GM23338 (cell line): ENCODE results near the gene HTR1D.

Experiments used
- CREB1 ChIP-seq: fragments of 250-450 bp; sonication (Bioruptor Pico); IDR thresholded peaks from 2 replicates; pipeline ENCODE4 v1.5.0; 2020; ENCODE audit warnings: low read depth, mild to moderate bottlenecking, moderate library complexity
- EZH2 ChIP-seq: fragments of 200-600 bp; sonication (generic); IDR thresholded peaks from one replicate; pipeline ENCODE4 v1.8.0; 2017; ENCODE audit warnings: antibody characterized with exemption, mild to moderate bottlenecking, low read depth; ENCODE audit not compliant: unreplicated experiment
- EZH2phosphoT487 ChIP-seq: fragments of 200-600 bp; sonication (generic); IDR thresholded peaks from one replicate; pipeline ENCODE4 v1.8.1; 2018; ENCODE audit warnings: antibody characterized with exemption; ENCODE audit not compliant: unreplicated experiment
- JUNB ChIP-seq: IDR thresholded peaks from one replicate; pipeline ENCODE4 v1.6.1; 2016; ENCODE audit warnings: antibody characterized with exemption; ENCODE audit not compliant: unreplicated experiment
- POLR2AphosphoS5 ChIP-seq: IDR thresholded peaks from 2 replicates; pipeline ENCODE4 v1.6.1; 2016; ENCODE audit warnings: antibody characterized with exemption, low read depth
- STAT1 ChIP-seq: IDR thresholded peaks from one replicate; pipeline ENCODE4 v1.6.1; 2016; ENCODE audit warnings: antibody characterized with exemption; ENCODE audit not compliant: unreplicated experiment
- ZNF331 ChIP-seq: fragments of 250-450 bp; sonication (Bioruptor Pico); IDR thresholded peaks from 2 replicates; pipeline ENCODE4 v1.5.0; 2020; ENCODE audit warnings: low read depth, mild to moderate bottlenecking, moderate library complexity
- TF ChIP-seq, protein P1 (sequence below): IDR thresholded peaks from one replicate; pipeline ENCODE4 v1.6.1; 2018; ENCODE audit warnings: antibody characterized with exemption; ENCODE audit not compliant: unreplicated experiment
- TF ChIP-seq, protein P2 (sequence below), 2 experiments: fragments of 200-600 bp in 1 of 2; sonication (generic) in 1 of 2; conservative IDR thresholded peaks; 2 replicates each; pipeline versions ENCODE4 v1.5.1 to v1.6.1; 2016 to 2017; ENCODE audit warnings: antibody characterized with exemption in 2 of 2, low read depth in 2 of 2, mild to moderate bottlenecking in 2 of 2, moderate library complexity in 1 of 2
- TF ChIP-seq, protein P3 (sequence below): fragments of 250-450 bp; sonication (Bioruptor Pico); IDR thresholded peaks from 2 replicates; pipeline ENCODE4 v1.5.0; 2020; ENCODE audit warnings: mild to moderate bottlenecking, moderate library complexity

DNA sequence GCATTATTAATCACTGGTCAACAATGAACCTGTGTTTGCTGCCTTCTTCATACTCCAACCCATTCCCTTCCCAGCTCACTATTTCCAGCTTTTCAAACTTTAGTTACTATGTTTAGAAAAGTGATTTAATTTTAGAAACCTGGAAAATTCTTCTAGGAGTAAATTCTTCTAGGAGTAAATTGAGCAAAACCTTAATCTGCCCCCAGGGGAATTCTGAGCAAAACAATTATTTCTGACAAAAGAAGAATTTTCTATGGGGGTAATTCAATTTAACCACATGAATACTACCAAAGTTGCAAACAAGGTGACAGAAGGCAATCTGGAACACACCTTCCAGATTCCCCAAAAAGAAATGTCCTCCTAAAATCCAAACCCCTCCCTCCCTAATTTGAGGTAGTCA is 50.4 kb downstream of the HTR1D start:
- TF ChIP-seq EZH2phosphoT487 (no peak), POLR2AphosphoS5 (no peak), CREB1 (CRISPR knock-in tag) (no peak), ZNF331 (no peak), EZH2 (no peak), JUNB (no peak), STAT1 (no peak)
- TF ChIP-seq, protein P1, sequence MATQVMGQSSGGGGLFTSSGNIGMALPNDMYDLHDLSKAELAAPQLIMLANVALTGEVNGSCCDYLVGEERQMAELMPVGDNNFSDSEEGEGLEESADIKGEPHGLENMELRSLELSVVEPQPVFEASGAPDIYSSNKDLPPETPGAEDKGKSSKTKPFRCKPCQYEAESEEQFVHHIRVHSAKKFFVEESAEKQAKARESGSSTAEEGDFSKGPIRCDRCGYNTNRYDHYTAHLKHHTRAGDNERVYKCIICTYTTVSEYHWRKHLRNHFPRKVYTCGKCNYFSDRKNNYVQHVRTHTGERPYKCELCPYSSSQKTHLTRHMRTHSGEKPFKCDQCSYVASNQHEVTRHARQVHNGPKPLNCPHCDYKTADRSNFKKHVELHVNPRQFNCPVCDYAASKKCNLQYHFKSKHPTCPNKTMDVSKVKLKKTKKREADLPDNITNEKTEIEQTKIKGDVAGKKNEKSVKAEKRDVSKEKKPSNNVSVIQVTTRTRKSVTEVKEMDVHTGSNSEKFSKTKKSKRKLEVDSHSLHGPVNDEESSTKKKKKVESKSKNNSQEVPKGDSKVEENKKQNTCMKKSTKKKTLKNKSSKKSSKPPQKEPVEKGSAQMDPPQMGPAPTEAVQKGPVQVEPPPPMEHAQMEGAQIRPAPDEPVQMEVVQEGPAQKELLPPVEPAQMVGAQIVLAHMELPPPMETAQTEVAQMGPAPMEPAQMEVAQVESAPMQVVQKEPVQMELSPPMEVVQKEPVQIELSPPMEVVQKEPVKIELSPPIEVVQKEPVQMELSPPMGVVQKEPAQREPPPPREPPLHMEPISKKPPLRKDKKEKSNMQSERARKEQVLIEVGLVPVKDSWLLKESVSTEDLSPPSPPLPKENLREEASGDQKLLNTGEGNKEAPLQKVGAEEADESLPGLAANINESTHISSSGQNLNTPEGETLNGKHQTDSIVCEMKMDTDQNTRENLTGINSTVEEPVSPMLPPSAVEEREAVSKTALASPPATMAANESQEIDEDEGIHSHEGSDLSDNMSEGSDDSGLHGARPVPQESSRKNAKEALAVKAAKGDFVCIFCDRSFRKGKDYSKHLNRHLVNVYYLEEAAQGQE: no peak
- TF ChIP-seq, protein P2, sequence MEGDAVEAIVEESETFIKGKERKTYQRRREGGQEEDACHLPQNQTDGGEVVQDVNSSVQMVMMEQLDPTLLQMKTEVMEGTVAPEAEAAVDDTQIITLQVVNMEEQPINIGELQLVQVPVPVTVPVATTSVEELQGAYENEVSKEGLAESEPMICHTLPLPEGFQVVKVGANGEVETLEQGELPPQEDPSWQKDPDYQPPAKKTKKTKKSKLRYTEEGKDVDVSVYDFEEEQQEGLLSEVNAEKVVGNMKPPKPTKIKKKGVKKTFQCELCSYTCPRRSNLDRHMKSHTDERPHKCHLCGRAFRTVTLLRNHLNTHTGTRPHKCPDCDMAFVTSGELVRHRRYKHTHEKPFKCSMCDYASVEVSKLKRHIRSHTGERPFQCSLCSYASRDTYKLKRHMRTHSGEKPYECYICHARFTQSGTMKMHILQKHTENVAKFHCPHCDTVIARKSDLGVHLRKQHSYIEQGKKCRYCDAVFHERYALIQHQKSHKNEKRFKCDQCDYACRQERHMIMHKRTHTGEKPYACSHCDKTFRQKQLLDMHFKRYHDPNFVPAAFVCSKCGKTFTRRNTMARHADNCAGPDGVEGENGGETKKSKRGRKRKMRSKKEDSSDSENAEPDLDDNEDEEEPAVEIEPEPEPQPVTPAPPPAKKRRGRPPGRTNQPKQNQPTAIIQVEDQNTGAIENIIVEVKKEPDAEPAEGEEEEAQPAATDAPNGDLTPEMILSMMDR (conservative IDR thresholded peaks at IDR 0.05; ENCODE audit: low read depth in 2 of 2): no peak
- TF ChIP-seq, protein P3, sequence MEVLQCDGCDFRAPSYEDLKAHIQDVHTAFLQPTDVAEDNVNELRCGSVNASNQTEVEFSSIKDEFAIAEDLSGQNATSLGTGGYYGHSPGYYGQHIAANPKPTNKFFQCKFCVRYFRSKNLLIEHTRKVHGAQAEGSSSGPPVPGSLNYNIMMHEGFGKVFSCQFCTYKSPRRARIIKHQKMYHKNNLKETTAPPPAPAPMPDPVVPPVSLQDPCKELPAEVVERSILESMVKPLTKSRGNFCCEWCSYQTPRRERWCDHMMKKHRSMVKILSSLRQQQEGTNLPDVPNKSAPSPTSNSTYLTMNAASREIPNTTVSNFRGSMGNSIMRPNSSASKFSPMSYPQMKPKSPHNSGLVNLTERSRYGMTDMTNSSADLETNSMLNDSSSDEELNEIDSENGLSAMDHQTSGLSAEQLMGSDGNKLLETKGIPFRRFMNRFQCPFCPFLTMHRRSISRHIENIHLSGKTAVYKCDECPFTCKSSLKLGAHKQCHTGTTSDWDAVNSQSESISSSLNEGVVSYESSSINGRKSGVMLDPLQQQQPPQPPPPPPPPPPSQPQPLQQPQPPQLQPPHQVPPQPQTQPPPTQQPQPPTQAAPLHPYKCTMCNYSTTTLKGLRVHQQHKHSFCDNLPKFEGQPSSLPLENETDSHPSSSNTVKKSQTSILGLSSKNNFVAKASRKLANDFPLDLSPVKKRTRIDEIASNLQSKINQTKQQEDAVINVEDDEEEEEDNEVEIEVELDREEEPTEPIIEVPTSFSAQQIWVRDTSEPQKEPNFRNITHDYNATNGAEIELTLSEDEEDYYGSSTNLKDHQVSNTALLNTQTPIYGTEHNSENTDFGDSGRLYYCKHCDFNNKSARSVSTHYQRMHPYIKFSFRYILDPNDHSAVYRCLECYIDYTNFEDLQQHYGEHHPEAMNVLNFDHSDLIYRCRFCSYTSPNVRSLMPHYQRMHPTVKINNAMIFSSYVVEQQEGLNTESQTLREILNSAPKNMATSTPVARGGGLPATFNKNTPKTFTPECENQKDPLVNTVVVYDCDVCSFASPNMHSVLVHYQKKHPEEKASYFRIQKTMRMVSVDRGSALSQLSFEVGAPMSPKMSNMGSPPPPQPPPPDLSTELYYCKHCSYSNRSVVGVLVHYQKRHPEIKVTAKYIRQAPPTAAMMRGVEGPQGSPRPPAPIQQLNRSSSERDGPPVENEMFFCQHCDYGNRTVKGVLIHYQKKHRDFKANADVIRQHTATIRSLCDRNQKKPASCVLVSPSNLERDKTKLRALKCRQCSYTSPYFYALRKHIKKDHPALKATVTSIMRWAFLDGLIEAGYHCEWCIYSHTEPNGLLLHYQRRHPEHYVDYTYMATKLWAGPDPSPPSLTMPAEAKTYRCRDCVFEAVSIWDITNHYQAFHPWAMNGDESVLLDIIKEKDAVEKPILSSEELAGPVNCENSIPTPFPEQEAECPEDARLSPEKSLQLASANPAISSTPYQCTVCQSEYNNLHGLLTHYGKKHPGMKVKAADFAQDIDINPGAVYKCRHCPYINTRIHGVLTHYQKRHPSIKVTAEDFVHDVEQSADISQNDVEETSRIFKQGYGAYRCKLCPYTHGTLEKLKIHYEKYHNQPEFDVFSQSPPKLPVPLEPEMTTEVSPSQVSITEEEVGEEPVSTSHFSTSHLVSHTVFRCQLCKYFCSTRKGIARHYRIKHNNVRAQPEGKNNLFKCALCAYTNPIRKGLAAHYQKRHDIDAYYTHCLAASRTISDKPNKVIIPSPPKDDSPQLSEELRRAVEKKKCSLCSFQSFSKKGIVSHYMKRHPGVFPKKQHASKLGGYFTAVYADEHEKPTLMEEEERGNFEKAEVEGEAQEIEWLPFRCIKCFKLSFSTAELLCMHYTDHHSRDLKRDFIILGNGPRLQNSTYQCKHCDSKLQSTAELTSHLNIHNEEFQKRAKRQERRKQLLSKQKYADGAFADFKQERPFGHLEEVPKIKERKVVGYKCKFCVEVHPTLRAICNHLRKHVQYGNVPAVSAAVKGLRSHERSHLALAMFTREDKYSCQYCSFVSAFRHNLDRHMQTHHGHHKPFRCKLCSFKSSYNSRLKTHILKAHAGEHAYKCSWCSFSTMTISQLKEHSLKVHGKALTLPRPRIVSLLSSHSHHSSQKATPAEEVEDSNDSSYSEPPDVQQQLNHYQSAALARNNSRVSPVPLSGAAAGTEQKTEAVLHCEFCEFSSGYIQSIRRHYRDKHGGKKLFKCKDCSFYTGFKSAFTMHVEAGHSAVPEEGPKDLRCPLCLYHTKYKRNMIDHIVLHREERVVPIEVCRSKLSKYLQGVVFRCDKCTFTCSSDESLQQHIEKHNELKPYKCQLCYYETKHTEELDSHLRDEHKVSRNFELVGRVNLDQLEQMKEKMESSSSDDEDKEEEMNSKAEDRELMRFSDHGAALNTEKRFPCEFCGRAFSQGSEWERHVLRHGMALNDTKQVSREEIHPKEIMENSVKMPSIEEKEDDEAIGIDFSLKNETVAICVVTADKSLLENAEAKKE (CRISPR knock-in tag): no peak
